Sigmoid colon (tissue), 7 donors: ENCODE results near the gene SLC10A3. TPM values are rescaled to one million over a fixed set of nuclear protein-coding genes. Genes with fewer than 3 reads are reported as not detected.

Source experiments
- DNase-seq: peaks from one replicate; pipeline ENCODE4 v3.0.0-alpha.2; 2019
- H3K27ac ChIP-seq, 4 donors: fragments of 200-600 bp; sonication (generic); one replicate each; pipeline ENCODE4 v1.5.1; 2016 to 2019; ENCODE audit warnings: mild to moderate bottlenecking in 1 of 4
- H3K27me3 ChIP-seq, 3 donors: fragments of 200-600 bp; sonication (generic); one replicate each; pipeline ENCODE4 v1.5.1; 2019; ENCODE audit warnings: mild to moderate bottlenecking in 1 of 3
- H3K36me3 ChIP-seq, 4 donors: fragments of 200-600 bp; sonication (generic); one replicate each; pipeline ENCODE4 v1.5.1; 2016 to 2019
- H3K4me1 ChIP-seq, 4 donors: fragments of 200-600 bp; sonication (generic); one replicate each; pipeline ENCODE4 v1.5.1; 2017 to 2019
- H3K4me3 ChIP-seq, 4 donors: fragments of 200-600 bp; sonication (generic); one replicate each; pipeline ENCODE4 v1.5.1; 2017 to 2019; ENCODE audit warnings: mild to moderate bottlenecking in 2 of 4, moderate library complexity in 1 of 4
- H3K9me3 ChIP-seq, 4 donors: fragments of 200-600 bp in 3 of 4; sonication (generic) in 3 of 4; one replicate each; pipeline versions ENCODE4 v1.5.1 to v1.6.1; 2013 to 2019
- CTCF ChIP-seq, 4 experiments: fragments of 450-650 bp in 3 of 4; fragments of 200-600 bp in 1 of 4; IDR thresholded peaks; one replicate each; pipeline ENCODE4 v1.5.1; 2016 to 2019; ENCODE audit warnings: antibody characterized with exemption in 4 of 4, mild to moderate bottlenecking in 3 of 4, moderate library complexity in 2 of 4
- EP300 ChIP-seq, 4 donors: sonication (generic); formaldehyde crosslinking; IDR thresholded peaks; one replicate each; pipeline ENCODE4 v1.6.1; 2017; ENCODE audit warnings: antibody characterized with exemption in 4 of 4
- POLR2A ChIP-seq, 2 donors: fragments of 450-650 bp; IDR thresholded peaks; one replicate each; pipeline ENCODE4 v1.6.1; 2016; ENCODE audit warnings: antibody characterized with exemption in 2 of 2, mild to moderate bottlenecking in 2 of 2, moderate library complexity in 2 of 2
- POLR2AphosphoS5 ChIP-seq, 4 donors: sonication (generic); formaldehyde crosslinking; IDR thresholded peaks; one replicate each; pipeline ENCODE4 v1.6.1; 2017; ENCODE audit warnings: antibody characterized with exemption in 4 of 4
- WGBS, 2 donors: extraction: QIAGEN DNeasy Blood & Tissue Kit; methylation state at CpG; one replicate each; pipeline ENCODE4 v1.1.7; 2013; 5-methylcytosine and 5-hydroxymethylcytosine counted together
- intact Hi-C: fragments of 100-400 bp; cut with DNase I; formaldehyde crosslinking; loops from one replicate; pipeline ENCODE4 v1.15.1; 2023
- polyA plus RNA-seq, 3 donors: library from polyadenylated mRNA; stranded (reverse); fragments of 200-250 nt; gene quantifications; one replicate each; pipeline ENCODE4 v1.2.3, GENCODE V29; 2013
- total RNA-seq, 4 donors: library from RNA; depleted of rRNA; stranded (reverse); fragments of >200 nt; gene quantifications; one replicate each; pipeline ENCODE4 v1.1.0, GENCODE V29; 2016
- donor health status: healthy with polysubstance abuse.
- donor health status: Bipolar disorder and iron deficiency.
- donor health status: healthy.

SLC10A3 gene
- total and polyA plus RNA-seq, 7 donors, result 12.9 to 28.8 (median 18.6) TPM

DNA sequence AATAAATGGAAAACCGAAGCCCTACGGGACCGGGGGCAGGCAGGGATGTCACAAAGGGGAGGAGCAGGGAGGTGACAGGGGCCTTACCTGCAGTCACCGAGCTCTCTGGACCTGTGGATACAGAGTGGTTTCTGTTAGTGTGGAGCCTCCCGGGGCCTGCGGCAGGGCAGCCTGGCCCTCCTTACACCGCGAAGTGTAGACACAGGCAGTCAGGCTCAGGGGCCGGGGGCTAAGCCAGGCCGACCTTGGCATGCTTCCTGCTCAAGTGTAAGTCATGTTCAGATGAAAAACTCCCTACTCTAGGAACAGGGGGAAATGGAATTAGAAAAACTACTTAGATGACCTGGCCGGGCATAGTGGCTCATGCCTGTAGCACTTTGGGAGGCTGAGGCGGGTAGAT, 21.3 kb upstream of the SLC10A3 start:
- Histone ChIP-seq H3K27me3 (no peaks in the 10 kb centered on the region), H3K27ac (no peak overlapping the region), H3K9me3 (no peaks in the 10 kb centered on the region), H3K4me3 (no peak overlapping the region), H3K36me3 (peaks cover 0 to 19% (median 0%) of the 10 kb centered on the region in 4 donors), H3K4me1 (peaks cover 0 to 10% (median 5%) of the 10 kb centered on the region in 4 donors)
- WGBS, 2 donors, result 75 to 91% methylated on average over 12 of the region's 12 CpGs
- no peak for DNase-seq
- TF ChIP-seq POLR2AphosphoS5 (IDR thresholded peaks at IDR 0.05) (no peak), CTCF (IDR thresholded peaks at IDR 0.05) (no peak), POLR2A (IDR thresholded peaks at IDR 0.05) (no peak), EP300 (IDR thresholded peaks at IDR 0.05) (no peak)
- intact Hi-C loops, result no loop called here

DNA sequence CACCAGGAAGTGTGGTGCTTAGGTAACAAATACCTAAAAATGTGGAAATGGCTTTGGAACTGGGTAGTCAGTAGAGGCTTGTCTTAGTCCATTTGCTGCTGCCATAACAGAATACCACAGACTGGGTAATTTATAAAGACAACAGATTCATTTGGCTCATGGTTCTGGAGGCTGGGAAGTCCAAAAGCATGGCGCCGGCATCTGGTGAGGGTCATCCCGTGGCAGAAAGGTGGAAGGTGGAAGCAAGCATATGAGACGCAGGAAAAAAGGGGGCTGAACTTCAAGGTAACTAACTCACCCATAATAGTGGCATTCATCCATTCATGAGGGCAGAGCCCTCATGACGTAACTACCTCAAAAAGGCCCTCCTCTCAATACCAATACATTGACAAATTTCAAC, 19.0 kb upstream of the SLC10A3 start:
- Histone ChIP-seq H3K36me3 (peaks cover 0 to 38% (median 0%) of the 10 kb centered on the region in 4 donors), H3K4me1 (no peaks in the 10 kb centered on the region), H3K9me3 (no peaks in the 10 kb centered on the region), H3K27me3 (no peaks in the 10 kb centered on the region), H3K27ac (no peak overlapping the region), H3K4me3 (no peak overlapping the region)
- TF ChIP-seq EP300 (IDR thresholded peaks at IDR 0.05) (no peak), CTCF (IDR thresholded peaks at IDR 0.05) (no peak), POLR2A (IDR thresholded peaks at IDR 0.05) (no peak), POLR2AphosphoS5 (IDR thresholded peaks at IDR 0.05) (no peak)
- intact Hi-C loops, result no loop called here
- no peak for DNase-seq
- WGBS, 2 donors, result 93 to 97% methylated on average over 5 of the region's 5 CpGs

DNA sequence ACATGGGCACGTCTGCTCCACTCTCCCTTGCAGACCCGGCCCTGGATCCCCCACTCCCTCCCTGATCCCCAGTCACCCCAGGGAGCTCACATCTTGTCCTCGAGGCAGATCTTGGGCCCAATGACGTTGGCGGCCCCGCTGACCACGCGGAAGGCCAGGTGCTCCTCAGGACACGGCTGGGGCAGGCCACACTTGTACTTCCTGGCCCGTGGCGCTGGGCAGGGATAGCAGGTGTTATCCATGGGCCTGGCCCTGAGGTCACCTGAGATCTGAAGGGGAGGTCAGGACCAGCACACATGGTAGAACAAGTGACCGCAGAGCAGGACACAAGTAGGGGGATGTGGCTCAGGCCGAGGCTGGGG, 17.9 kb upstream of the SLC10A3 start:
- Histone ChIP-seq H3K9me3 (no peaks in the 10 kb centered on the region), H3K4me1 (no peaks in the 10 kb centered on the region), H3K4me3 (no peak overlapping the region), H3K27me3 (no peaks in the 10 kb centered on the region), H3K27ac (no peak overlapping the region), H3K36me3 (peaks cover 0 to 38% (median 0%) of the 10 kb centered on the region in 4 donors)
- intact Hi-C loops, result no loop called here
- WGBS, 2 donors, result 92 to 93% methylated on average over 13 of the region's 13 CpGs
- DNase-seq, result no peak
- TF ChIP-seq POLR2A (IDR thresholded peaks at IDR 0.05) (no peak), EP300 (IDR thresholded peaks at IDR 0.05) (no peak), CTCF (IDR thresholded peaks at IDR 0.05) (no peak), POLR2AphosphoS5 (IDR thresholded peaks at IDR 0.05) (no peak)

GRCh38 chrX:154507673-154508383, 17.4 kb upstream of the SLC10A3 start:
- peaks cover 0 to 38% (median 0%) of the 10 kb centered on the region in 4 donors for H3K36me3 ChIP-seq
- H3K27ac ChIP-seq, result no peak overlapping the region
- intact Hi-C loops, result no loop called here
- H3K4me3 ChIP-seq, result no peak overlapping the region
- H3K27me3 ChIP-seq, result no peaks in the 10 kb centered on the region
- DNase-seq, result no peak
- TF ChIP-seq POLR2AphosphoS5 (IDR thresholded peaks at IDR 0.05) (no peak), CTCF (IDR thresholded peaks at IDR 0.05) (no peak), POLR2A (IDR thresholded peaks at IDR 0.05) (no peak), EP300 (IDR thresholded peaks at IDR 0.05) (no peak)
- H3K4me1 ChIP-seq, result no peaks in the 10 kb centered on the region
- WGBS, 2 donors, result 90 to 92% methylated on average over 24 of the region's 24 CpGs
- no peaks in the 10 kb centered on the region for H3K9me3 ChIP-seq
